Ascending aorta (tissue), 2 donors: ENCODE data around the gene WDR59. TPM values are rescaled to one million over a fixed set of nuclear protein-coding genes. Genes with fewer than 3 reads are reported as not detected.

Experiments used
- DNase-seq, 2 donors: peaks; one replicate each; pipeline ENCODE4 v3.0.0-alpha.2; 2019; ENCODE audit warnings: low spot score in 2 of 2
- H3K27ac ChIP-seq, 2 donors: fragments of 200-600 bp; sonication (generic); one replicate each; pipeline ENCODE4 v1.5.1; 2016 to 2017; ENCODE audit warnings: mild to moderate bottlenecking in 1 of 2
- H3K27me3 ChIP-seq: fragments of 200-600 bp; sonication (generic); one replicate; pipeline ENCODE4 v1.5.1; 2017
- H3K36me3 ChIP-seq, 2 donors: fragments of 200-600 bp; sonication (generic); one replicate each; pipeline ENCODE4 v1.5.1; 2016
- H3K4me1 ChIP-seq, 2 donors: fragments of 200-600 bp; sonication (generic); one replicate each; pipeline ENCODE4 v1.5.1; 2016 to 2017; ENCODE audit warnings: mild to moderate bottlenecking in 1 of 2
- H3K4me3 ChIP-seq, 2 donors: fragments of 200-600 bp; sonication (generic); one replicate each; pipeline ENCODE4 v1.5.1; 2016 to 2017; ENCODE audit warnings: mild to moderate bottlenecking in 1 of 2
- H3K9me3 ChIP-seq, 2 donors: fragments of 200-600 bp; sonication (generic); one replicate each; pipeline ENCODE4 v1.5.1; 2016
- intact Hi-C: fragments of 100-400 bp; cut with DNase I; formaldehyde crosslinking; loops from one replicate; pipeline ENCODE4 v1.15.1; 2023
- total RNA-seq: library from RNA; depleted of rRNA; stranded (reverse); fragments of >200 nt; gene quantifications from one replicate; pipeline ENCODE4 v1.1.0, GENCODE V29; 2016
- TF ChIP-seq, protein P1 (sequence below), 3 experiments: fragments of 200-600 bp in 2 of 3; fragments of 450-650 bp in 1 of 3; sonication (generic) in 2 of 3; IDR thresholded peaks; one replicate each; pipeline ENCODE4 v1.5.1; 2016 to 2019; ENCODE audit warnings: antibody characterized with exemption in 3 of 3, mild to moderate bottlenecking in 1 of 3, moderate library complexity in 1 of 3

WDR59 gene
- total RNA-seq, 1 donor from 2014 or later = 22.0 TPM

- intact Hi-C loops = no loop called here
- H3K4me1 ChIP-seq = no peaks in the 10 kb centered on the region
- no peaks in the 10 kb centered on the region for H3K27me3 ChIP-seq
- TF ChIP-seq, protein P1, sequence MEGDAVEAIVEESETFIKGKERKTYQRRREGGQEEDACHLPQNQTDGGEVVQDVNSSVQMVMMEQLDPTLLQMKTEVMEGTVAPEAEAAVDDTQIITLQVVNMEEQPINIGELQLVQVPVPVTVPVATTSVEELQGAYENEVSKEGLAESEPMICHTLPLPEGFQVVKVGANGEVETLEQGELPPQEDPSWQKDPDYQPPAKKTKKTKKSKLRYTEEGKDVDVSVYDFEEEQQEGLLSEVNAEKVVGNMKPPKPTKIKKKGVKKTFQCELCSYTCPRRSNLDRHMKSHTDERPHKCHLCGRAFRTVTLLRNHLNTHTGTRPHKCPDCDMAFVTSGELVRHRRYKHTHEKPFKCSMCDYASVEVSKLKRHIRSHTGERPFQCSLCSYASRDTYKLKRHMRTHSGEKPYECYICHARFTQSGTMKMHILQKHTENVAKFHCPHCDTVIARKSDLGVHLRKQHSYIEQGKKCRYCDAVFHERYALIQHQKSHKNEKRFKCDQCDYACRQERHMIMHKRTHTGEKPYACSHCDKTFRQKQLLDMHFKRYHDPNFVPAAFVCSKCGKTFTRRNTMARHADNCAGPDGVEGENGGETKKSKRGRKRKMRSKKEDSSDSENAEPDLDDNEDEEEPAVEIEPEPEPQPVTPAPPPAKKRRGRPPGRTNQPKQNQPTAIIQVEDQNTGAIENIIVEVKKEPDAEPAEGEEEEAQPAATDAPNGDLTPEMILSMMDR (IDR thresholded peaks at IDR 0.05) = no peak
- H3K4me3 ChIP-seq = no peak overlapping the region
- H3K27ac ChIP-seq = no peak overlapping the region
- no peak for DNase-seq
- peaks cover 76 to 89% of the 10 kb centered on the region in 2 donors for H3K36me3 ChIP-seq
- H3K9me3 ChIP-seq = no peaks in the 10 kb centered on the region
Measured at GRCh38 chr16:74888232-74888862, 96.6 kb downstream of the WDR59 start.

DNA sequence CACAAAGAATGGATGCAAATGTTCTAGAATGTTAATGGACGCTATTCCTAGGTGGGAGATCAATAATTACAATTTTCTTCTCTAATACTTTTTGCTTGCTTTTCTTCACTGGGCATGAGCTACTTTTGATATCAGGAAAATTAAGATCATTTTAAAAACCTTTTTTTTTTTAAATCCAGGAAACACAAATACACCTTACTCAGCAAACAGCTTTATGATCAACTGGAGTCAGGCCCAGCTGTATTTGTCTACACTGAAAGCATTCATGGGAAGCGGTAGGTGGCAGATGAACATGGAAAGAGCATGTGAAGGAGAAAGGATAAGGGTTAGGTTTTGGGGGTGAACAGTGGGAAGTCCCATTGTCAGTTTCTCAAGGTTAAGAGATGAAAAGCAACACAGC, 97.8 kb downstream of the WDR59 start:
- peaks cover 68 to 81% of the 10 kb centered on the region in 2 donors for H3K36me3 ChIP-seq

DNA sequence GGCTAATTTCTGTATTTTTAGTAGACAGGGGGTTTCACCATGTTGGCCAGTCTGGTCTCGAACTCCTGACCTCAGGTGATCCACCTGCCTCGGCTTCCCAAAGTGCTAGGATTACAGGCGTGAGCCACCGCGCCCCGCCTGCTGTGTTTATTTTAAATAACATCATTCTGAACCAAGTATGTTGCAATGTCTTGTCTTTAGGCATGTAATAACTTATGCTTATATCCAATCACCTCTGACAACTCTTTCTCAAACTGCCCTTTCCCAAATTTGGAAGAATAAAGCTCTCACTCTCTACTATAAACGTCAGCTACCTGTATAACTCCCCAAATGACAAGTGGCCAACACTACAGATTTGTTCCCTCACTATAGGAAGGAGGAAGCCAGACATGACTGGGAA, 107.2 kb downstream of the WDR59 start:
- no peaks in the 10 kb centered on the region for H3K4me1 ChIP-seq
- H3K4me3 ChIP-seq = no peak overlapping the region
- peaks cover 20 to 61% of the 10 kb centered on the region in 2 donors for H3K36me3 ChIP-seq
- no peak overlapping the region for H3K27ac ChIP-seq
- no peaks in the 10 kb centered on the region for H3K27me3 ChIP-seq
- intact Hi-C loops = no loop called here
- TF ChIP-seq, protein P1 (IDR thresholded peaks at IDR 0.05) = no peak
- H3K9me3 ChIP-seq = no peaks in the 10 kb centered on the region
- no peak for DNase-seq

More for the DNA sequence above, 97.8 kb downstream of the WDR59 start:
- DNase-seq = no peak
- no peaks in the 10 kb centered on the region for H3K27me3 ChIP-seq
- no peak overlapping the region for H3K4me3 ChIP-seq
- no peak overlapping the region for H3K27ac ChIP-seq
- intact Hi-C loops = no loop called here
- TF ChIP-seq, protein P1 (IDR thresholded peaks at IDR 0.05) = no peak
- no peaks in the 10 kb centered on the region for H3K9me3 ChIP-seq
- H3K4me1 ChIP-seq = no peaks in the 10 kb centered on the region

GRCh38 chr16:74874912-74875546, 109.9 kb downstream of the WDR59 start:
- TF ChIP-seq, protein P1 (IDR thresholded peaks at IDR 0.05) = no peak
- no peak for DNase-seq
- Histone ChIP-seq H3K9me3 (no peaks in the 10 kb centered on the region), H3K36me3 (peaks cover 22 to 52% of the 10 kb centered on the region in 2 donors), H3K4me3 (no peak overlapping the region), H3K4me1 (no peaks in the 10 kb centered on the region), H3K27ac (no peak overlapping the region), H3K27me3 (no peaks in the 10 kb centered on the region)
- intact Hi-C loops = no loop called here

- peaks cover 22 to 47% of the 10 kb centered on the region in 2 donors for H3K36me3 ChIP-seq
- H3K4me3 ChIP-seq = no peak overlapping the region
- no peaks in the 10 kb centered on the region for H3K4me1 ChIP-seq
- H3K9me3 ChIP-seq = no peaks in the 10 kb centered on the region
- intact Hi-C loops = no loop called here
- no peaks in the 10 kb centered on the region for H3K27me3 ChIP-seq
- TF ChIP-seq, protein P1 (IDR thresholded peaks at IDR 0.05) = no peak
- no peak for DNase-seq
- no peak overlapping the region for H3K27ac ChIP-seq
Measured at GRCh38 chr16:74874123-74874522, 110.8 kb downstream of the WDR59 start.
